SJCRH30 (cell line): ENCODE measurements around the gene LY86. TPM values are rescaled to one million over a fixed set of nuclear protein-coding genes. Genes with fewer than 3 reads are reported as not detected.

Experiments used
- DNase-seq, 2 experiments: peaks; one replicate each; pipeline ENCODE4 v3.0.0-alpha.2; 2015 to 2020
- H3K27ac ChIP-seq: fragments of 250-450 bp; sonication (Bioruptor Pico); 2 replicates; pipeline ENCODE4 v1.5.1; 2020; ENCODE audit warnings: mild to moderate bottlenecking, moderate library complexity
- H3K27me3 ChIP-seq: fragments of 250-450 bp; sonication (Bioruptor Pico); 2 replicates; pipeline ENCODE4 v1.5.1; 2020; ENCODE audit warnings: mild to moderate bottlenecking, moderate library complexity
- H3K36me3 ChIP-seq: fragments of 250-450 bp; sonication (Bioruptor Pico); 2 replicates; pipeline ENCODE4 v1.5.1; 2020; ENCODE audit warnings: mild to moderate bottlenecking, moderate library complexity
- H3K4me1 ChIP-seq: fragments of 250-450 bp; sonication (Bioruptor Pico); 2 replicates; pipeline ENCODE4 v1.5.1; 2020; ENCODE audit warnings: mild to moderate bottlenecking, moderate library complexity
- H3K4me3 ChIP-seq: fragments of 250-450 bp; sonication (Bioruptor Pico); 2 replicates; pipeline ENCODE4 v1.5.1; 2020; ENCODE audit warnings: mild to moderate bottlenecking, moderate library complexity
- H3K9me3 ChIP-seq: fragments of 250-450 bp; sonication (Bioruptor Pico); replicated peaks from 2 replicates; pipeline ENCODE4 v1.5.1; 2020; ENCODE audit warnings: mild to moderate bottlenecking, moderate library complexity
- total RNA-seq: library from RNA; depleted of rRNA; stranded (reverse); fragments of >200 nt; shearing (Covaris generic); gene quantifications from 2 replicates; pipeline ENCODE4 v1.2.3, GENCODE V29; 2014

The LY86 gene
- total RNA-seq, 1 experiment from 2014 or later: not detected

DNA sequence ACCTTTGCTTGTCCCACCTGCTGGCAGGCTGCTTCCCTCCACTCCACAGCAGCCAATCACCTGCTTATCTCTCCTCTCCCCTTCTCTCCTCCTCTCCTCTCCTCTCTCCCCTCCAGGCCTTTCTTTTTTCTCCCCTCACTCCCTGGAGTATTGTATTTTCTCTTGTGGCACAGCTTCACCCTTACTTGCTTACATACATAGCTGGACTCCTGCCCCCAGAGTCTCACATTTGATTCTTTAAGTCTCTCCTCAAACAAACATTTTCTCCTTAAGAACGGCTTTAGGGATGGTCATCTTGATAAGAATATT, 3.6 kb upstream of the LY86 start:
- no peak for DNase-seq
- Histone ChIP-seq H3K4me1 (no peaks in the 10 kb centered on the region), H3K9me3 (no peaks in the 10 kb centered on the region), H3K4me3 (no peak overlapping the region), H3K27me3 (no peaks in the 10 kb centered on the region), H3K36me3 (no peaks in the 10 kb centered on the region), H3K27ac (no peak overlapping the region)

DNA sequence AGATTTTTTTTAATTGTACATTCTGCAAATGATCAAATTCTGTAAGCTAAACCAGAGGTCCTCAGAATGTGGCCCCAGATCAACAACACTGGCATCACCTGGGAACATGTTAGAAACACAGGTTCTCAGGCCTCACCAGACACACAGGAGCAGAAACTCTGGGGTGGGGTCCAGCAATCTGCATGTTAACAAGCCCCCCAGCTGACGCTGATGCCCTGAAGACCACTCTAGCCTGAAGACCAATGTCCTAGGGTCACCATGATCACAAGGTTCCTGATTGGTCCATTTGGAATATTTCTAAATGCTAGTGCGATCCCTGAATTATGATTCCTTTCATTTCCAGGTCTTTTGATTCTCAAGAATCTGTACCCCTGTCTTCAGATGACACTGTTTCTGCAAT, 2.4 kb upstream of the LY86 start:
- Histone ChIP-seq H3K36me3 (no peaks in the 10 kb centered on the region), H3K27me3 (no peaks in the 10 kb centered on the region), H3K9me3 (no peaks in the 10 kb centered on the region), H3K27ac (no peak overlapping the region), H3K4me1 (no peaks in the 10 kb centered on the region), H3K4me3 (no peak overlapping the region)
- no peak for DNase-seq

DNA sequence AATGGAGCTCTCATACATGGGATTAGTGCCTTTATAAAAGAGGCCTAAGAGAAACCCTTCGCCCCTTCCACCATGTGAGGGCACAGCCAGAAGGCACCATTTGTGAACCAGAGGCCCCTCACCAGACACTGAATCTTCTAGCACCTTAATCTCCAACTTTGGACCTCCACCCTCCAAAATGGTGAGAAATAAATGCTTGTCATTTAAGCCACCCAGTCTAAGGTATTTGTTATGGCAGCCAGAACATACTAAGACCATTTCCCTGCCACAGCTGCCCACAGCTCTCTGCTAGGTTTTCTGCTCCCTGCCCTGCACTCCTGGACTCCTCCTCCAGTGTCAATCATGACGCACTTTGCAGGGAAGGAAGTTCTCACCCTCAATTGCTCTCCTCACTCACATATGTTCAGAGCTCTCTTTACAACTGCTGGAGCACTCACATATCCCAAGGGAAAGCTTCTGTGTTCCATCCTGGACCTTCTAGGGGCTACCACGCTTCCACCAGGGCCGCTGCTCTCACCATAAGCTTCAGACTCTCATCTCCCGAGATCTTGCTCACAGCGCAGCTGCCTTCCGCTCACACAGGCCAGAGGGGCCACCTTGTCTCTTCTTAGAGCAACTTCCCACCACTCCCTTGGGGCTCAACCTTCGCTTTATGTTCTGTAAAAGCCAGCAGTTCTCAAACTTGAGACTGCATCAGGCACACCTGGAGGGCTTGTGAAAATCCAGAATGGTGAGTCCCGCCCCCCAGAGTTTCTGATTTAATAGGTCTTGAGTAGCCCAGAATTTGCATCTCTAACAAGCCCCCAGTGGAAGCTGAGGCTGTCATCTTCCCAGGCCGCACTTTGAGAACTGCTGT, 1.6 kb upstream of the LY86 start:
- Histone ChIP-seq H3K36me3 (no peaks in the 10 kb centered on the region), H3K9me3 (no peaks in the 10 kb centered on the region), H3K27ac (no peak overlapping the region), H3K4me3 (no peak overlapping the region), H3K27me3 (no peaks in the 10 kb centered on the region), H3K4me1 (no peaks in the 10 kb centered on the region)
- DNase-seq: no peak

- Histone ChIP-seq H3K4me3 (no peak overlapping the region), H3K36me3 (no peaks in the 10 kb centered on the region), H3K27ac (no peak overlapping the region), H3K27me3 (no peaks in the 10 kb centered on the region), H3K4me1 (no peaks in the 10 kb centered on the region), H3K9me3 (no peaks in the 10 kb centered on the region)
- DNase-seq: no peak
These were observed 840 bp upstream of the LY86 start for GRCh38 chr6:6587696-6588063.

DNA sequence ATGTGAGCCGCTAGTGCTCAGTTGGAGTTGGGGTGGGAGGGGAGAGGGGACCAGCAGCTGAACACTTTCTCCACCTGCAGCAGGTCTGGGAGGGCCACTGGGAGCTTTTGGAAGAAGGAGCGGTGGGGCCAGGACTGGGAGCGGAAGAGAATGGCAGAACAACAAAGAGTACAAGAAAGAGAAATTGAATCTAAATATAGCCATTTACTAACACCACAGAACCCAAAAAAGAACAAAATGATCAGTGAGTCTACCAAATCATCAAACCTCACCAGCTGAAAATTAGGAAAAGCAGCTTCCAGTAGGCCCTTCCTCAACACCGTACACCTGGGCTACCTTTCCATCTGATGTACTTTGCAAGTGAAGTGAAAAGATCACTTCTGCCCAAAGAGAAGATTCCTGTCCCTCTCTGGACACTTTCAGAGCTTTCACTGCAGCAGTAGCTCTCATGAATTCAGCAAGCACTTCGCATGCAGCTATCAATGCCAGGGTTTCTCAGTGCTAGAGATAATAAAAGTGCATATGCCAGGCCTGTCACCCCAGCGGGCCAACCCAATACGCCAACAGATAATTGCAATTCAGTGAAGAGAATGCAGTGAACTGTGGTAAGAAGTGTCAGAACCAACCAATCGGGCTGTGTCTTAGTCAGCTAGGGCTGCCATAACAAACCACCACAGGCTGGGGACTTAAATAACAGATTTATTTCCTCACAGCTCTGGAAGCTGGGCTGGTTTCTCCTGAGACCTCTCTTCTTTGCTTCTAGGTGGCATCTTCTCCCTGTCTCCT, 597 bp downstream of the LY86 start:
- H3K27me3 ChIP-seq: no peaks in the 10 kb centered on the region
- no peak overlapping the region for H3K27ac ChIP-seq
- no peaks in the 10 kb centered on the region for H3K4me1 ChIP-seq
- H3K36me3 ChIP-seq: no peaks in the 10 kb centered on the region
- H3K9me3 ChIP-seq: no peaks in the 10 kb centered on the region
- H3K4me3 ChIP-seq: no peak overlapping the region
- no peak for DNase-seq

- Histone ChIP-seq H3K27ac (no peak overlapping the region), H3K9me3 (no peaks in the 10 kb centered on the region), H3K4me1 (no peaks in the 10 kb centered on the region), H3K36me3 (no peaks in the 10 kb centered on the region), H3K4me3 (no peak overlapping the region), H3K27me3 (no peaks in the 10 kb centered on the region)
- DNase-seq: no peak
These were observed 2.0 kb downstream of the LY86 start for GRCh38 chr6:6590530-6590929.

DNA sequence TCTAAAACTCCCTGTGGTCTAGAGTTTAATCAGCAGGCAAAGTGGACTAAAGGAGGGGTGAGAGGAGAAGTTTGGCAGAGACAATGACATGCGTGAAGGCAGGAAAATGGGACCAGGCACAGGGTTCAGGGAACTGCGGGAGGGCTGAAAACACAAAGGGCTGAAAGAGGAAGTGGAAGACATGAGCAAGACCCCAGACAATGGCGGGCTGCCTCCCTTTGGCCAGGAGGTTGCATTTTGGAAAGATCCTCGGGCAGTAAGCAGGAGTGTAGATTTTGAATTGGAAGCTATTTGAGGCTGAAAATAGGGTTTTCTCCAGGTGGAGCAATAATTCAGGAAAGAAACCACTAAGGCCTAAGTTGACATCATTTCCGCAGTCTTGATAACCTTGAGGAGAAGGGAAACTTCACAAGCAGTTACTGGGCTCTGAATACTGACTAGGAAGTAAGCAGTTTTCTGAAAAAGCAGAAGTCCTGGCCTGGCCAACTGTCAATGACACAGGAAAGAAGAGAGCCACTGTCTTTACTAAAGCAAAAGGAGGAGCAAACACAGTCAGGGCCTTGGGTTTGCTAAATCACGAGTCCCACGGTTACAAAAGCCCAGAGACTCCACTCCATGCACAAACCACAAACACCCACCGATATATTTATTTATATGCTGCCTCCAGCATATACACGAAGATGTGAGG, 3.4 kb downstream of the LY86 start:
- DNase-seq: no peak
- Histone ChIP-seq H3K4me3 (no peak overlapping the region), H3K4me1 (no peaks in the 10 kb centered on the region), H3K36me3 (no peaks in the 10 kb centered on the region), H3K9me3 (no peaks in the 10 kb centered on the region), H3K27me3 (no peaks in the 10 kb centered on the region), H3K27ac (no peak overlapping the region)

DNA sequence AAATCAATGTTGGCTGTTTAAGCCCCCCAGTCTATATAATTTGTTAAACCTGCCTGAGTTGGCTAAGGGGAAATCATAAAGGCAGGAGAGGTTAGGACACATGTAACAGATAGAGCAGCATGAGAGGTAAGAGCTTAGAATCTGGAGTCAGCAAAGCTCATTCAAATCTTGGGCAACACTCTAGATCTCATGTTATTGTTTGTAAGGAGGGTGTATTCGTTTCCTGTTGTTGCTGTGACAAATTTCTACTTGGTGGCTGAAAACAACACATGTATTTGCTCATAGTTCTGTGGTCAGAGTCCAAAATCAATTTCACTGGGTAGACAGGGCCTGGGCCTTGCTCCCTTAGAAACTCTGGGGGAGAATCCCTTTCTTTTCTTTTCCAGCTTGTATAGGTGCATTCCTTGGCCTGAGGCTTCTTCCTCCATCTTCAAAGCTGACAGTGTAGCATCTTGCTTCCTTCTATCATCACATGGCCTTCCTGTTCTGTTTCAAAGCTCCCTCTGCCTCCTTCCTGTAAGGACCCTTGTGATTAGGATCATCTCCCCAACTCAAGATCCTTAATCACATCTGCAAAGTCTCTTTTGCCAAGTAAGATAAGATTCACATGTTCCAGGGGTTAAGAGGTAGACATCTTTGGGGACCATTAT, 4.4 kb downstream of the LY86 start:
- Histone ChIP-seq H3K9me3 (no peaks in the 10 kb centered on the region), H3K27me3 (no peaks in the 10 kb centered on the region), H3K4me1 (no peaks in the 10 kb centered on the region), H3K36me3 (no peaks in the 10 kb centered on the region), H3K27ac (no peak overlapping the region), H3K4me3 (no peak overlapping the region)
- DNase-seq: no peak

DNA sequence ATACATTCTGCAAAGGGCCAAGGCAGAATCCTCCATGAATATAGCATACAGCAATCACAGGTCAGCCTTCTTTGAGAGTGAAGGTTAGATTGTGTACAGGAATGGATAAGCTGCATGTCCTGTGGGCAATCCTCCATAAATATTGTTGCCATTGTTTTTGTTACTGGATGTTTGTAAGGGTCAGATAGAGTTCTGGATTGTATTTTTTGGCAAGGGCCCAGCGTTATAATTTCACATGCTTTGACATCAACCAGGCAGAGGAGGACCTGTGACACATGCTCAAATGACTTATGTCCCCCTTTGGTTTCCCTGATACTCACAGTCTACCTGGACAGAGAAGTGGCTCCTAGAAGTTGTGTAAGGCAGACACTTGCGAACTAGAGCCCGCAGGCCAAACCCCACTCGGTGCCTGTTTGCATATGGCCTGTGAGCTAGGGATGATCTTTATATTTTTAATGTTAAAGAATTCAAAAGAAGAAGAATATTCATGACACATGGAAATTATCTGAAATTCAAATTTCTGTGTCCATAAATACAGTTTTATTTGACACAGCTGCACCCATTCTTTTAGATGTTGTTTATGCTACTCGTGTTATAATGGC, 5.4 kb downstream of the LY86 start:
- Histone ChIP-seq H3K36me3 (no peaks in the 10 kb centered on the region), H3K27ac (no peak overlapping the region), H3K27me3 (no peaks in the 10 kb centered on the region), H3K4me3 (no peak overlapping the region), H3K4me1 (no peaks in the 10 kb centered on the region), H3K9me3 (no peaks in the 10 kb centered on the region)
- DNase-seq: no peak

GRCh38 chr6:6595025-6595424, 6.5 kb downstream of the LY86 start:
- no peak for DNase-seq

DNA sequence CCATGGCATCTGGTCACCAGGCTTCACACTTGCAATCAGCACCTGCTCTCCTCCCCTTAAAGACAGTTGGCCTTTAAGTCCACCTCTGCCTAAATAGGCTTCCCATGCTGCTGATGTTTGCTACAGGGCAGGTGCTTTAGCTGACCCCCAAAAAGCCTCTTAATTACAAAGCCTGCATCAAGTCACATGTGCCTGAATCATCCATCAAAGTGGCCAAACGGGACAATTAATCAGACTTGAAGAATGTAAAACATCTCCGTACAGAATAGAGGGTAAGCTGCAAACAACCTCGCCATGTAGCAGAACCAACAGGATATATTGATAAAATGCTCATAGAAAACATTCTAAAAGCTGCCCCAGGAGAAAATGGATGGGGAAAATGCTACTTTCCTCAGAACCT, 7.4 kb downstream of the LY86 start:
- no peak overlapping the region for H3K27ac ChIP-seq
- no peaks in the 10 kb centered on the region for H3K9me3 ChIP-seq
- no peak for DNase-seq
- no peak overlapping the region for H3K4me3 ChIP-seq
- H3K36me3 ChIP-seq: no peaks in the 10 kb centered on the region
- no peaks in the 10 kb centered on the region for H3K4me1 ChIP-seq
- no peaks in the 10 kb centered on the region for H3K27me3 ChIP-seq

More at GRCh38 chr6:6595025-6595424, 6.5 kb downstream of the LY86 start:
- H3K27me3 ChIP-seq: no peaks in the 10 kb centered on the region
- no peaks in the 10 kb centered on the region for H3K36me3 ChIP-seq
- H3K4me3 ChIP-seq: no peak overlapping the region
- H3K9me3 ChIP-seq: no peaks in the 10 kb centered on the region
- H3K4me1 ChIP-seq: no peaks in the 10 kb centered on the region
- H3K27ac ChIP-seq: no peak overlapping the region

DNA sequence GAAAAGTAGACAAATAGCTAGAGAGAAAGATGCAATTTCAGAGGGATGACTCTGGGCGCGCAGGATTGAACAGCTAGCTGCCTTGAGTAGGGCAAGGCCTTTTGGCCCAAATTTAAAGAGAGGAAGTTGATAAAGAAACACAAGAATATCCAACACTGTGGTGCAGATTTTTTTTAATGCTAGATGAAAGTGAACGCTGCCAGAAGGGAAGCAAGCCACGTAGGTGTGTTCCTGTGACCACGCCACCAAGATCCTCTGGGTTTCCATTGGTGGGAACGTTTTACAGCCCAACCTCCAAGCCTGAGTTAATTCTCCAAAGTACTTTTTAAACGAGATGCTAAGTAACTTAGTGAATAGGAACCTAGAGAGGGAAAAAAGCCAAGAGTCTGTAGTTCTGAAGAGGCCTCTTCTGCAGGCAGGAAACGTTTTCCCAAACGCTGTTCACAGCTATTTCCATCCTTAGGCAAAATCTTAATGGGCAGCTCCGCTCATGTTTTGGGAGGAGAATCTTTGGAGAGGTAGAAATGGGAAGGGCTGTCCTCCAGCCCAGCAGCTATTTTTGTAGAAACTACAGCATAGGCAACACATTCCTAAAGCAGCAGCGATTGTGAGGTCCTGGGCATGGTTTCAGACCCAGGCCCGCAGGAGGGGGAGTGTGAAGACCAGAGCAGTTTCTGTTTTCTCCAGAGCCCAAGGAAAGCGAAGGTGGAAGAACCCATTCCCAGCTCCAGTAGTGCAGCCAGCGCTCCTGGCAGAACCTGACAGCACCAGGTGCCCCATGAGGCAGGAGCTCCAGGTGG, 8.2 kb downstream of the LY86 start:
- H3K27me3 ChIP-seq: no peaks in the 10 kb centered on the region
- H3K36me3 ChIP-seq: no peaks in the 10 kb centered on the region
- DNase-seq: no peak
- H3K4me3 ChIP-seq: no peak overlapping the region
- H3K9me3 ChIP-seq: no peaks in the 10 kb centered on the region
- no peaks in the 10 kb centered on the region for H3K4me1 ChIP-seq
- no peak overlapping the region for H3K27ac ChIP-seq

DNA sequence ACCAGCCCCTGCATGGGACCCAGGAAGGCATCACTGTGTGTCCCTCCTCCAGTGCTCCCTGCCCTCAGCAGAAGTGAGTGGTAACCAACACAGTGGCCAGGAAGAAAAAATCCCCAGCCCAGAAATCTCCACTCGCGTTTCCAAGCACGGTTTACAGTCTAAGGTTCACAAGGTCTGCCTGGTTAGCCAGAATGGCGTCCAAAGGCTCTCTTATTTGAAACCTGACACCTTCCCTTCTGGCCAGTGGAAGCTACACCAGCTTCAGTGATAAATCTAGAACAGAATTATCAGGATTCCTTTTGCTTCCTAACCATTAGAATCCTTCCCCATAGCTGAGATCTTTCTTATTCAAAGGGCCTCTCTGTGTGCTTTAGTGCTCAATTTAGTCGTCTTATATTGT, 9.2 kb downstream of the LY86 start:
- Histone ChIP-seq H3K36me3 (no peaks in the 10 kb centered on the region), H3K4me3 (no peak overlapping the region), H3K27ac (no peak overlapping the region), H3K9me3 (no peaks in the 10 kb centered on the region), H3K27me3 (no peaks in the 10 kb centered on the region), H3K4me1 (no peaks in the 10 kb centered on the region)
- no peak for DNase-seq

DNA sequence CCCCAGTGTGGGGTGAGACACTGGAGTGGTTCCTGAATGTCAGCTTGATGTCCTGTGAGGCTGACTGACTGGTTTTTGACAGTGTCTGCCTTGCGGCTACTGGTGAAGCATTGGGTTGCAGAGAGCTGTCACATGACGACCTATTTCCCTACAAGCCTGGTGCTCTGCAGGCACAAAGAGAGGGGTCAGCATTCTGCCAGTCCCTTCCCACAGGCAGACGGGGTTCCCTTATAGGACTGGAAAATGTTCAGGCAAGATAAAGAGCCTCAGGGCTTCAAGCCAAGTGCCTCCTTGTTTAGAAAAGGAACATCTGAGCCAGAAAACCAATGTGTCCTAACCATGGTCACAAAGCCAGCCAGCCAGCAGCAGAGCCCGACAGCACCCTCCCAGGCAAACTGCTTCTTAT, 11.0 kb downstream of the LY86 start:
- H3K9me3 ChIP-seq: no peaks in the 10 kb centered on the region
- H3K4me1 ChIP-seq: no peaks in the 10 kb centered on the region
- DNase-seq: no peak
- H3K4me3 ChIP-seq: no peak overlapping the region
- no peaks in the 10 kb centered on the region for H3K36me3 ChIP-seq
- no peak overlapping the region for H3K27ac ChIP-seq
- no peaks in the 10 kb centered on the region for H3K27me3 ChIP-seq
